ENCODE results near the gene LIPM. TPM values are rescaled to one million over a fixed set of nuclear protein-coding genes. Genes with fewer than 3 reads are reported as not detected.
A peak's percentile ranks its signal among the peaks of the same experiment; 100 is the strongest.

The LIPM gene
- total and polyA plus RNA-seq, 8 donors: not detected

- no peak overlapping the region for H3K27ac ChIP-seq
- TF ChIP-seq CTCF (IDR thresholded peaks at IDR 0.05): no peak
- FAIRE-seq (no peak), ATAC-seq (no peak), DNase-seq (no peak)
- H3K27me3 ChIP-seq: no peaks in the 10 kb centered on the region
- no peak overlapping the region for H3K4me3 ChIP-seq
- H3K9me3 ChIP-seq: no peaks in the 10 kb centered on the region
- H3K36me3 ChIP-seq: no peaks in the 10 kb centered on the region
- intact Hi-C loops (cut with DNase I): no loop called here
- no peaks in the 10 kb centered on the region for H3K4me1 ChIP-seq
- WGBS, 2 donors: 82 to 88% methylated on average over 6 of the region's 6 CpGs
Observed at GRCh38 chr10:88813200-88813599, 10.7 kb downstream of the LIPM start.

DNA sequence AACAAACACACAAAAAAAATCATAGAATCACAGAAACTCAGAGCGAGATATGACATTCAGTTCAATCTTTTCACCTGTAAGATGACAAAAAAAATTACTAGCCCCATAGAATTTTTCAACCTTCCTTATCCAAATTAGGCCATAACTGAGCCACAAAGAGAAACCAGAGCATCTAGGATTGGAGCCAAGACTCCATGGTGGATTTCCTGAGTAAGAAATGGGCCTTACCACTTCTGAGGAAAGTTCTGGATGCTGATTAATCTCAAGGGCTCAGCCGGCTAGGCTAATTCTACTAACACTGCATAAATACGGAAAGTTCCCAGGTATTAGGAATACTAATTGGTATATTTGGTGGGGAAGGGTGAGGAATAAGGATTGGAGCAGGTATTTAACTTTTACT lies 16.8 kb downstream of the LIPM start:
- H3K36me3 ChIP-seq: no peaks in the 10 kb centered on the region
- no peaks in the 10 kb centered on the region for H3K4me1 ChIP-seq
- no peak for TF ChIP-seq CTCF (IDR thresholded peaks at IDR 0.05)
- H3K27ac ChIP-seq: no peak overlapping the region
- H3K9me3 ChIP-seq: no peaks in the 10 kb centered on the region
- FAIRE-seq (no peak), DNase-seq (no peak), ATAC-seq (no peak)
- 85 to 88% methylated on average over 3 of the region's 3 CpGs for WGBS, 2 donors
- intact Hi-C loops (cut with DNase I): no loop called here
- H3K27me3 ChIP-seq: no peaks in the 10 kb centered on the region
- H3K4me3 ChIP-seq: no peak overlapping the region

DNA sequence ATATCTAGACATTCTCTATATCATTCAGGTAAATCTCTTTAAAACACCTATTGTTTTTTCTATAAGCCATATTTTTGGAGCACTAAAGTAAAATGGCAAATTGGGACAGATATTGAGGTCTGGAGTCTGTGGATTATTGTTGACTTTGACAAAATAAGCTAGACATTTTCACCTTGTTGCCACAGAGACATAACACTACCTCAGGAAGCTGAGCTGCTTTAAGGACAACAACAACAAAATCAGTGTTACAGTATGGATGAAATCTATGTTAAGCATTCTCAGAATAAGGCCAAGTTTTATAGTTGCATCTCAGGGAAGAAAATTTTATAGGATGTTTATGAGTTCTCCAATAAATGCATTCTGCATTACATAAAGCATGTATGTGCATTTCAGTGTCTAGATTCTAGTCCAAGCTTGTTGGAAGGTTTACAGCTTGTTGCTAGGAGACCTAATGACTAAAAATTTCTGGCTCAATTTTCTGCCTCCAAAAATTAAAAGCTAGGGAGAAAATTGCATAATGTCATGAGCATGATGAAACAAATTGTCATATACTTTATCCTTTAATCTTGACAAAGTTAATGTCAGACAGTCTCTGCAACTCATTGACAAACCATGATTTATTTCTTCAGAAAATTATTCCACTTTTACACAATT lies 18.3 kb downstream of the LIPM start:
- no peak for TF ChIP-seq CTCF (IDR thresholded peaks at IDR 0.05)
- DNase-seq (no peak), FAIRE-seq (no peak), ATAC-seq (peak in 1 of 4 donors; percentile 35)
- Histone ChIP-seq H3K27ac (no peak overlapping the region), H3K27me3 (no peaks in the 10 kb centered on the region), H3K4me1 (no peaks in the 10 kb centered on the region), H3K9me3 (no peaks in the 10 kb centered on the region), H3K36me3 (no peaks in the 10 kb centered on the region), H3K4me3 (no peak overlapping the region)
- intact Hi-C loops (cut with DNase I): no loop called here

- Histone ChIP-seq H3K36me3 (no peaks in the 10 kb centered on the region), H3K4me3 (no peak overlapping the region), H3K27me3 (no peaks in the 10 kb centered on the region), H3K9me3 (no peaks in the 10 kb centered on the region), H3K27ac (no peak overlapping the region), H3K4me1 (no peaks in the 10 kb centered on the region)
- ATAC-seq (no peak), DNase-seq (no peak), FAIRE-seq (no peak)
- WGBS, 2 donors: 69 to 70% methylated on average over 4 of the region's 4 CpGs
- TF ChIP-seq CTCF (IDR thresholded peaks at IDR 0.05): no peak
- intact Hi-C loops (cut with DNase I): no loop called here
Observed at GRCh38 chr10:88826388-88826787, 23.9 kb downstream of the LIPM start.

- DNase-seq (no peak), ATAC-seq (no peak), FAIRE-seq (no peak)
- Histone ChIP-seq H3K27ac (no peak overlapping the region), H3K36me3 (no peaks in the 10 kb centered on the region), H3K4me3 (no peak overlapping the region), H3K4me1 (no peaks in the 10 kb centered on the region), H3K9me3 (no peaks in the 10 kb centered on the region), H3K27me3 (no peaks in the 10 kb centered on the region)
- intact Hi-C loops (cut with DNase I): no loop called here
- WGBS, 2 donors: 93 to 99% methylated on average over 2 of the region's 2 CpGs
- no peak for TF ChIP-seq CTCF (IDR thresholded peaks at IDR 0.05)
Observed at GRCh38 chr10:88827671-88828070, 25.1 kb downstream of the LIPM start.

Data from pancreas (tissue), 10 donors.